Suppressor macrophage (primary cell): ENCODE data around the gene MYBPH.

Experiments
- DNase-seq, 4 experiments: peaks; one replicate each; pipeline ENCODE4 v3.0.0-alpha.2; 2020 to 2022

Gene MYBPH

DNA sequence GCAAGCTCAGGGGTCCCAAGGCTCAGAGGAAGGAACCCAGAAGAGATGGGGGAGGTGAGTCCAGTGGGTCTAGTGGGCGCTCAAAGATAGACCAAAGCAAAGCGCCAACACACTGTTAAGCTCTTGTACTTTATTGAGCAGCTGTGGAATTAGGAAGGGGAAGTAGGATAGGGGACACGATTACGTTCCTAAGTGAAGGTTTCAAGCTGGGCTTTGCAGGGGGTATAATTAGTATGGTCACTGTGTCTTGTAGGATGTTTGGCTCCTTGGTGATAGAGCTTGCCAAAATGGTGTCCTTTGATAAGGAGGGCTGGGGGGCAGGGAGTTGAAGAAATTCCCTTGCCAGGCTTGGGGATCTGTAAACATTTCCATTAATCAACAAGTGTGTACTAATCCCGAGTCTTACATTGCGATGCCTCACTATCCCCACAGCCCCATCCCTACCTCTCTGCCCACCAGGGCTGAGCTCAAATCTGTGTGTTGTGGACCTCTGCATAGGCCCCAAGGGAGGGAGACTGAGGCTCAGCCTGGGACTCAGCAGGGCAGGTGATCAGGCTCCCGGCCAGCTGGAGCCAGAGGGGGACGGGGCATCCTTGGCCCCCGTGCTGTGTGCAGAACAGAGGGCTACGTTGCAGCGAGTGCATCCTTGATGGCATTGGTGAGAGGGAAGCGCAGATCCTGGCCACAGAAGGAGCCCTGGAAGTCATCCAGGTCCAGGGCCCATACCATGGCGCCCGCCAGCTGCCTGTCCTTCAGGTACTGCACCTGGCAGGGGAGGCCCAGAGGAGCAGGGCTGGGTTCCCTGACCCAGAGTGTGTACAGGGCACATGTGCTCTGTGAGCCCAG, 3.4 kb upstream of the MYBPH start:
- peak in 1 of 4 experiments; percentile 47 for DNase-seq

DNA sequence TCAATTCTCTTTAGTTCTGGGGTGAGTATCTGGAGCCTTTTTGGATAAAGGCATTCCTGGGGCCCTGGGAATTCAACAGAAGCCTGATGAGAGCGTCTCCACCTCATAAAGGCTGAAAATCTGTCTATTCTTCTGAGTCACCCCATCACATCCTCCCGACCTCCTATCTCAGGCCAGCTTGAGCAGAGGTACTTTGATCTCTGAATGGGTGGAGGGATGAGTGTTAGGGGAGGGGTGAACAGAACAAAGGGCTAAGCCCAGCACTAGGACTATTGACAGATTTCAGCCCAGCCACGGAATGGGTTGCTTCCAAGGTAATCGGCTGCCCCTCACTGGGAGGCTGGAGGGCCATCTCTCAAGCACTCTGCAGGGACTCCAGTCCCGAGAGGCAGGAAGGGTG, 2.5 kb upstream of the MYBPH start:
- peak in 1 of 4 experiments; percentile 24 for DNase-seq

DNA sequence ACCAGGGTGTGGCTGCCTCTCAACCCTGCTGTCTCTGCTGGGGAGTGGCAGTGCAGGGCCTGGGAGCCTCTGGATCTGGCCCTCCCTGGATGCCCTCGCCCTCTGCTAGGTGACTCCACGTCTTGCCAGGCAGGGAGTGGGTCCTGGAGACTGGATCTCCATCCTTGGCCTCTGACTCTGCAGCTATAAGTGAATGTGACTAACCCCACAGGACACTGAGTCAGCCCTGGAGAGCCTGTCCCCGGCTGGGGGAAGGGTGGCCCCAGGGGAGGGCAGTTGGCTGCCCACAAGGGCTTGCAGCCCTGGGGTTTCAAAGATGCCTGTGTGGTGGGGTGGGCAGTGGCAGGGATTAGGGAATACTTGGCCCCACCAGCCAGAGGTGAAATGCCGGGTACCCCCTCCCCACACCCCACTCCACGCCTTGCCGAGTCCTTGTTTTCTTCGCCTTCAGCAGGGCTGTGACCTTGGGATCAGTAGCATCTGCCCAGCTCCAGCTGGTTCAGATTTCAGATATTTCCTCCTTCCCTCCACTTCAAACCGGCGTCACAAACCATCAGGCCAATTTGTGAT, 1.9 kb upstream of the MYBPH start:
- DNase-seq: peak; percentile 64 to 84 (median 80)

DNA sequence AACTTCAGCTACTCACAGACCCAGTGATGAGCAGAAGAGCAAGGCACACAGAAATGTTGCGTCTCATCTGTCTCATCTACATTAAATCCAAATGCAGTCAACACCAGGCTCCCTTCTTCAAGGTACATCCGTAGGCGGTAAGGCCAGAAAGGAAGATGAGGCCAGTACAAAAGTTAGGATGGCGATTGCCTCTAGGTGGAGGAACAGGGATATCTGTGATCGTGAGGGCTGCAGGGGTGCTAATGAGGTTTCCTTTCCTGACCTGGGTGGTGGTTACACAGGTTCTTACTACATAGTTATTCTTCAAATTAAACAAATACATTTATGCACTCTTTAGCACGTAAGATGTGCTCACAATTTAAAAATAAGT, 1.4 kb upstream of the MYBPH start:
- DNase-seq: peak in 2 of 4 experiments; percentile 46 to 51

DNA sequence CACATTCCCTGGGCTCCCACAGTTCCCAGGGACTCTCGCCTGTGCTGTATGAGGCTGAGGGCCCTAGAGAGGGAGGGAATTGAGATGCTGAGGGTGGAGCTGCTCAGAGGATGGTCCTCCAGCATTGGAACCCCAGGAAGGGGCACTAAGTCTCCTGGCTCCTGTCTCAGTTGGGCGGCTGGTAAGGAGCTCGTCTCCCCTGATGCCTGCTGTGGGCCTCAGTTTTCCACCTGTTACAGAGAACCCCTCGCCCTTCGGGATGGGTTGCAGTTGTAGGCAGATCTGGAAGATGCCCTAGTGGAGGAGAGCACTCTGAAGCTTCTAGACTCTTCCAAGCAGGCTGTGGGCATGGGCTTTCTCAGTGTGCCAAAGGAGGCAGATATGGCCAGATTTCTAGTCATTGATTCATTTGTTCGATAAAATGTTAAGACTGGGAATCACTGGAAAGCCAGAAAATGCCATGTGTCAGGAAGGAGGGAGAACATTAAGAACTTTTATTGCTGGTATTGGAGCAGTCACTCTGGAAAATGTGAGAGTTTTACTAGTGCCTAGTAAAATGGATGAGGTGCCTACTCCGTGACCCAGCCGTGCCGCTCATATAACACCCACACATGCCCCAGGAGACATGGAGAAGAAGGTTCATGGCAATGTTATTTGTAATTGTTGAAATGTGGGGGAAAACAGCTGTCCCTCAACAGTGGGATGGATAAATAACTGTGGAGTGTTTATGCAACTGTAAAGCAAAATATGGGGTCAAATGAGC, 828 bp upstream of the MYBPH start:
- DNase-seq: peak; percentile 22 to 39 (median 36)

DNA sequence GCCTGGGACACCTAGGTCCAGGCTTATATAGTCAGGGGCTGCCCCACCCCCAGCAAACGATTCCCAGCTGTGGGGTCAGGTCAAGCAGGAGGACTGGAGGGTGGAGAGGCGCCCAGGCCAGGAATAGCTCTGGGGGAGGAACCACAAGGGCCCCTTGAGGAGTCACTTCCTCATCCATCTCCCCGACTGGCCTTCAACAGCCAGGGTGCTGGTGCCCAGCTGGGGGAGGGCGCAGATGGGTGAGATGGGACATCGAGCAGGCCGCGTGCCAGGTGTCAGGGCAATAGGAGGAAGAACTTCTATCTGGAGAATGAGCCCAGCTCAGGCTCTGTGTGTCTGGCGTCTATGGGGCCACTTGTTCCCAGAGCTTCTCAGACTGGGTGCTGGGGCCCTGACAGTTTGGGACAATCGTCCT, 208 bp upstream of the MYBPH start:
- peak; percentile 79 to 89 (median 88) for DNase-seq

DNA sequence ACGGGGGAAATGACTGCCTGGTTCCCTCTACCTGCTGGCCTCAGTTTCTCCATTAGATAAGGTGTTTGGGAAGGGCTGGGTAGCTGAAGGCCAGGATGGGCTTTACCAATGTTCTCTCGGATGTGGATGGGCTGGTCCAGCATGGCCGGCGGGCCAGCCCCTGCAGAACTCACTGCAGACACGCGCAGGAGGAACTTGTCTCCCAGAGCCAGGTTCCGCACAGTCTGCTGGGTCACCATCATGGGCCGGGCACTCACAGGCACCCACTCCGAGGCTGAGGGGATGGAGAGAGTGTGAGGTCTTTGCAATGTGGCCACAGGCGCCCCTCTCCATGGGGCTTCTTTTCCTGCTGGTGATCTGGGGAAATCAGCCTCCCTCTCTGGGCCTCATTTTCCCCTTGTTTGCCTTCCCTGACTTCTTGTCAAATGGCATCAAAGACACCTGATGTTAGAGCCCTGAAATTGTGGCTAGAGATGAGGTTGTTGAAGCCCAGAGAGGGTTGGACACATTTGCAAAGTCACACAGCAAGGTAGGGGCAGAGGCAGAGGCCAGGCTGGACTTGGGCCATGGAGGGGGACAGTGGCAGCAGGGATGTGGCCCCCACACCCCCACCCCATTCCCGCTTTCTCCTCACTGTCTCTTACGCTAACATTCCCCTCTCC, 1.2 kb downstream of the MYBPH start:
- no peak for DNase-seq

DNA sequence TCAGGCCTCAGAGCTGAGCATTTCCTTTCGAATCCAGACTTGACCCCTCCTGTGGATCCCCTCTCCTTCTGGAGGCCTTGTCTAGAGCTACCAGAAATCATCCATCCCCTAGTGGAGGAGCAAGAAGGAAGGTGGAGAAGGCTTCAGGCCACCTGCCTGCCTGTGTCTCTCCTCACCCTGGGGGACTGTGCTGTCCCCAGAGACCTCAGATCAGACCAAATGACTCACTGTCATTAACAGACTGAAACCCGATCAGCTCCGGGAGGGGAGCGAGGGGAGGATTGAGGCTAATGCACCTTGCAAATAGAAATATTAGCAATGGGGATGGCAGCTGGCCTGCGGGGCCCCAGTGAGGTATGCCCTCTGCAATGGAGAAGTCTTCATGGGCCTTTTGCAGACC, 2.1 kb downstream of the MYBPH start:
- DNase-seq: no peak

DNA sequence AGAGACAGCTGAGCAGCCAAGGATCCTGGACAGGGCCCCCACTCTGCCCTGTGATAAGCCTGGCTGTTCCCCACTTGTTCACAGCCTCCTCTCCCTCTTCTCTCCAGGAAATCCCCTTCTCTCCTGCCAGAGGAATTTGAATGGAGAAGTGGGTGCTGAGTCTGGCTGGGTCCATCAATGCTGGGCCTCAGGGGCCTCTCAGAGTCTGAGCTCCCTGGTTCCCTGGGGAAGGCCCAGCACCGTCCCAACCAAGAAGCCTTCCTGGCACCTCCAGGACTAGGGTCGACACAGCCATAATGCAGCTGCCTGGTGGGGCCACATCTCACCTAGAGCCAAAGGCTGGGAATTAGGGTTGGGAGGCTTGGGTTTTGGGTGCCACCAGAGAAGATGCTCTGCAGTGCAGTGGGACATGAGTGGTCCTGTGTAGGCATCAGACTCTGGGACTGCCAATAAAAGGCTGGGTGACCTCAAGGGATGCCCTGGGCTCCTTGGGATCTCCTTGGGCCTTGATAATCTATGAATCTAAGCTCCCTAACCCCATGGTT, 2.5 kb downstream of the MYBPH start:
- peak in 1 of 4 experiments; percentile 27 for DNase-seq

DNA sequence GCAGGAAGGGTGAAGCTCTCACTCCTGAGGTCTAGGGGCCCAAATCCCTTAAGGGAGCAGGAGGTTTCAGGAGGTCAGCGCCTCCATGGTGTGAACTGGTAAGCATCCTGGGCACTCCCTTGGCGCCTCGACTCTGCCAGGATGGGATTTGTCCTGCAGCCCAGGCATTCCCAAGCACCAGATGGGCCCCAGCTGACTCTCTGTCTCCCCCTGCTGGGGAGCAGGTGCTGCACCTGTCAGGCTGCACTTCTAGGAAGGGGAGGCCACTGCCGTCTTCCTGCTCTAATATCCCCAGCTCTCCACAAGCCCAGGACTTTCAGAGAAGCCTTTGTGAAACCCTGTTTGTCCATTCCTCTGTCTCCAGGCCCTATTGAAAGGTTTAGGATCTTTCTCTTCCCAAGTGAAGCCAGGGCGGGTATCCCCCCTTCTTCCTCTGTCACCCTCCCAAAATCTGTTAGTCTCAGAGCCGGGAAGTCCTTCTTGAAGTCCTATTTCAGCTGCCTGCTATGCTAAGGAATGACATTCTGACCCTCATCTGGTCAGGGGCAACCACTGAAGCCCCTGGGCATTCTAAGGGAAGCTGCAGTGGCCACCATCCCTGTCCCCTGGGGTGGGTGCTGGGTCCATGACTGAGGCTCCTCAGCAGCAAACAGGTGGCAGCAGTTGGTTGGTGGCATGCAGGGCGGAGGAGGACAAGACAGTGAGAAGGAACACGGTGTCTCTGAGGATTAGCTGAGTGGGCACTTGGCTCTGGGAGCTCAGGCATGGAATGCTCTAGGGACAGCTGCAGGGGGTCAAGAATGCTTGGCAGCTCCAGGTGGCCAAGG, 3.2 kb downstream of the MYBPH start:
- peak; percentile 69 to 87 (median 78) for DNase-seq

DNA sequence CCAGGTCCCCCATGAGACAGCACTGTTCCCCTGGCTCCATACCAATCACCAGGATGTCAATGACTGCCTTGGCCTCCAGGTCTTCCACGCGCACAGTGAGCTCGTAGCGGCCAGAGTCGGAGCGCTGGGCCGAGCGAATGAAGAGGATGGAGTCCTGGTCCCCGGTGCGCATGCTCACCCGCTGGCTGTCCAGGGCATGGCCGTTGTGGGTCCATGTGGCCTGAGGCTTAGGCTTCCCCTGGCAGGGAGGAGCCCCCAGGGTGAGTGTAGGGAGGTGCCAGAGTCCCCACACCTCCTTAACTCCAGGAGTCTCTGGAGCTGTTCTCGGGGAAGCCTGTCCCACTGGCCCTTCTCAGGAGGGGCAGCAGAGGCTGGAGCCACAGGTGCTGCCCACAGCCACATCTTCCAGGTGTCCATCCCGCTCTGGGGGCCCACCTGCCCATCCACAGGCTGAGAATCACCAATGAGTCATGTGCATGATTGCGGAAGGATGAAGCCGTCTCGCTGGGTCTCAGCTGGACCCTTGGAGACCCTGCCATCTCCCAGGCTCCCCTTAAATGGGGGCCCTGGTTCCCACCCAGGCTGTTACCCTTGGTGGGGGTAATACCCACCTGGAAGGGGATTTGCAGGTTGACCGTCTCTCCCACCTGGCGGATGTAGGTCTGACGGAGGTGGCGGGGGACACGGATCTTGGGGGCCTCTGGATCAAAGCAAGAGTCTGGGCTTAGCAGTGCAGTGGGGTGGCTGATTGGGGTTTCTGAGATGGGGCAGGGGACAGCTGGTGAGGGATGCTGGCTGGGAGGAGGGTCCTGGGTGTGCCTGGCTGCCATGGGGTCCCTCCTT, 4.1 kb downstream of the MYBPH start:
- DNase-seq: no peak

DNA sequence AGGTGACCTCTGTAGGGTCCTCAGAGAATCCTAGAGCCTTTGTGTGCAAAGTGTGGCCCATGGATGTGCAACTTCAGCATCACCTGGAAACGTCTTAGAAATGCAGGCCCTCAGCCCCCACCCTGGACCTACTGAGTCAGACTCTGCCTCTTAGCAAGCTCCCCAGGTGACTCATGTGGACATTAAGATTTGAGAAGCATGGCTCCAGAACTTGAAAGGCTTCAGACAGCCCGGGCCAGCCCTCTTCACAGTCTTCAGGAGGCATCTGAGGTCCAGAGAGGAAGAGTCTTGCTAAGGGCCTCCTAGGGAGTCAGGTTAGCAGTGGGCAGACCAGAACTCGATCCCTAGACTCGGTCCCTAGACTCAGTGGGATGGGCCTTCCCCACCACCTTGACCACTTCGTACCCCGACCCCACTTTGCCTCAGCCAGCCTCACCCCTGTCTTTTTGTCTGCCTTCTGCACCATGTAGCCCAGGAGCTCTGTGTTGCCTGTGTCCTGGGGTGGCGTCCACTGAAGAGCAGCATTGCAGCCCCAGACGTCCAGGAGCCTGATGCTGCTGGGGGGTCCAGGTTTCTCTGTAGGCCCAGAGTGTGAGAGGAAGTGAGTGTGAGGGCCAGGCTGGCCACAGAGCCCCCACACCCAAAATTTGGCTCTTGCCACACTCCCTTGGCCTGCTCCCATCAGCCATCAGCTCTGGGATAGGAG, 4.8 kb downstream of the MYBPH start:
- DNase-seq: no peak

DNA sequence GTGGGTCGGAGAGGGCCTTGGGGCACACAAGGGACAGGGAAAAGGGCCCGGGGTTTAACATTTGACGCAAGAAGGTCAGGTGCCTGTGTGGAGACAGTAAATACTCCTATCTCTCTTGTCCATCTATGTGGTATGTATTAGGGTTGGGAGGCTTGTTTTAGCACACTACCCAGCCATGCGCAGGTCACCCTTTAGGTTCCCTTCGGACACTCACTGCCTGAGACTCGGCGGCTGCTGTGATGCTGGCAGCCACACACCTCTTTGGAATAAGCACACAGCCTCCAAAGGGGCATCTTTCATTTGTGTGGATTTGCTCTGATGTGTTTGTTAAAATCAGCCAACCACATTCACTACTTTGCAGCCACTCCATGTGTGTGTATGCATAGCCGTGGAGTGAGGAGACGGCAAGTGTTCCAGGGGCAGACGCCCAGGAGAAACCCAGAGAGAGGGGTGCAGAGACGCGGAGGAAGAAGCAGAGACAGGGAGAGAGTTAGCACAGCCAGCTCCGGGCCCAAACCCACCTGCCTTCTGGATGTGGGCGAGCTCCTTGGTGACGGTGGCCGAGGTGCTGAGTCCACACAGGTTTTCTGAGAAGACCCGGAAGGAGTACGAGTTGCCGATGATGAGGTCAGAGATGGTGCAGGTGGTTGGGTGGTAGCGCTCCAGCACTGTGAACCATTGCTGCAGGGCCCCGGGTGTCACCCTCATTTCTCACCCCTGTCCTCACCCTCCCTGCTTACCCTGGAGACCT, 5.7 kb downstream of the MYBPH start:
- no peak for DNase-seq

DNA sequence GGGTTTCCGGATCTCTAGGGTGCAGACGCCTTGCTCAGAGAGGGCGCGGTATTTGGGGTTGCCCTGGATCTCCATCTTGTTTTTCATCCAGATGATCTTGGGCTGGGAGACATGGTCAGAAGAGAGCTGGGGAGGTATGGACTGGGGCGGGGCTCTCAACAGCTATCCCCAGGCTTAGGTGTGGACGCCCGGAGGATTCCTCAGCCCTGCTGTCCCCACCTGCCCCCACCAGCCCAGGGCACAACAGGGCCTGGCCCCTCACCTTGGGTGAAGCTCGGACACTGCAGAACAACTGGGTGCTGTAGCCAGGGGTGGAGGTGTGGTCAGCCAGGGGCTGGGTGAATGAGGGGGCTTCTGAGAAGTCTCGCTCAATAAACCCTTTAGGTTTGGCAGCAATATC, 6.6 kb downstream of the MYBPH start:
- no peak for DNase-seq

DNA sequence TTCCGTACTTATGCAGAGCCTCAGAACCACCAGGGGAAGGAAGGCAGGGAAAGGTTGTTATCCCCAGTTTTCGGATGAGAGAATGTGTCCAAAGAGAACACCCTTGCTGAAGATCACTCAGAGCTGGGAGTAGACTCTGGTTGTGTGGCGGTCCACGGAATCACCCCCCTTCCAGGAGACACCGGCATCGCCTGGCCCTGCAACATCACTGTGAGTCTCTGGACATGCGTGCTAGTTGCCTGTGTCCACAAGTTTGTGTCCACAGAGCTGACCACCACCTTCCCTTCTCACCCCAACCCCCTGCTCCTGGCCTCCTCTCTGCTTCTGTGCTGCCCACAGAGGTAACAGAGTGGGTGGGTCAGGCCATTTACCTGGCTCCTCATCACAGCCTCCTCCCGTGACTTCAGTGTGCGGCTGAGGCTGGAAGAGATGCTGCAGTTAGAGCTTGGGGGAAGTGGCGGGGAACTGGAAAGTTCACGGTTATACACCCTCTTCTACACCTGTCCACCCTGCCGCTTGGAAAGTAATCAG, 7.3 kb downstream of the MYBPH start:
- DNase-seq: no peak

DNA sequence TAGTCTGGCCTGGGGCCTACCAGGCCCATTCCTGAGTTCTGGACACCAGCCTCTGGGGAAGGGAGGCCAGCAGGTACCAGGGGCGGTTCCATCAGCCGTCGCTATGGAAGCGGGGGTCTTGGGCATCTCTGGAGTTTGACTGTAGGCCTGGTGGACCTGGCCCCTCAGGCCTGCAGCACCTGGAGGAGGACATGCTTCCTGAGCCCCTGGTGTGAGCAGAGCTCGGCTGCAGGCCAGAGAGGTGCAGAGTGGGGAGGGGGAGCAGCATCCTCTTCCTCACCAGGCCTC, 7.8 kb downstream of the MYBPH start:
- DNase-seq: no peak

DNA sequence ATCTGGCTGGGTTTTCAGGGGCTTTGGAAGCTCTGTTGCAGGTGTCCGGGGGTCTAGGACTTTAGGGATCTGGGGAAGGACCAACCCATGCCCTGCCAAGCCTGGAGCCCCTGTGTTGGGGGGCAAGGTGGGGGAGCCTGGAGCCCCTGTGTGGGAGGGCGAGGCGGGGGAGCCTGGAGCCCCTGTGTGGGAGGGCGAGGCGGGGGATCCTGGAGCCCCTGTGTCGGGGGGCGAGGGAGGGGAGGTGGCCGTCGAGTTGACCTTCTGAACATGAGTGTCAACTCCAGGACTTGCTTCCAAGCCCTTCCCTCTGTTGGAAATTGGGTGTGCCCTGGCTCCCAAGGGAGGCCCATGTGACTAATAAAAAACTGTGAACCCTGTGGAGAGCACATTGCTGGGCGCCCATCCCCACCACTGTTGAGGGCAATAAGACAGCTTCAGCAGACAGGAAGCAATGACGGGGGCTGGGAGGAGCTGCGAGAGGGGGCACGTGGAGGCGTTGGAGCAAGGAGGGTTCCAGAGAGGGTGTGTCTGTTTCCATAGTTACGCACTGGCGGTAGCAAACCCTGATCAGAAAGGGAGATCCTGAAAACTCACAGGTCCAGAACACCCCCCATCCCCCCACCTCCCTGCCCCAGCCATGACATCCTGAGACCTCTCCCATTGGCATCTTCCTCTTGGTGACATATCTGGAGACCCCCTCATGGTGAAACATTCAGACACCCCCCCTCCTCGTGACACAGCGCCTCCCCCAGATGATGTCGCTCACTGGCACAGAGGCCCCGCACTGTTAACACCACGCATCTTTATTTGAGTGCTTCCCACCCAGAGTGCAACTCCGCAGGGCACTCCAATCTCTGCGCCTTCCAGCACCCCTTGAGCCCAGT, 8.4 kb downstream of the MYBPH start:
- DNase-seq: no peak
